ENCODE measurements around the gene TMEM198. TPM values are rescaled to one million over a fixed set of nuclear protein-coding genes. Genes with fewer than 3 reads are reported as not detected.

TMEM198 gene
- total and polyA plus RNA-seq, 4 donors = 0.74 to 1.9 (median 1.5) TPM

- no peak for TF ChIP-seq REST (IDR thresholded peaks at IDR 0.05)
These were observed 10.5 kb downstream of the TMEM198 start (continued) for GRCh38 chr2:219554350-219554749.

GRCh38 chr2:219555956-219556355 is 12.1 kb downstream of the TMEM198 start:
- Histone ChIP-seq H3K27ac (ENCODE audit: low read depth in 1 of 2, low read length in 2 of 2) (no peak overlapping the region), H3K36me3 (ENCODE audit: control insufficient read depth in 4 of 4, insufficient read depth in 3 of 4, low read depth in 1 of 4, low read length in 3 of 4) (no peaks in the 10 kb centered on the region), H3K27me3 (ENCODE audit: control insufficient read depth in 4 of 4, insufficient read depth in 4 of 4, low read length in 3 of 4) (peaks cover 0 to 7% (median 0%) of the 10 kb centered on the region in 4 donors), H3K4me1 (ENCODE audit: control insufficient read depth in 4 of 4, insufficient read depth in 4 of 4, low read length in 3 of 4) (peaks cover 5 to 15% (median 12%) of the 10 kb centered on the region in 4 donors), H3K4me3 (ENCODE audit: low read depth in 1 of 3, low read length in 3 of 3) (no peak overlapping the region), H3K9ac (ENCODE audit: low read depth in 1 of 2, low read length in 2 of 2) (no peak overlapping the region), H3K9me3 (ENCODE audit: control insufficient read depth in 4 of 4, low read length in 3 of 4) (no peaks in the 10 kb centered on the region)
- TF ChIP-seq HNF4A (conservative IDR thresholded peaks at IDR 0.05) = no peak
- no peak for TF ChIP-seq RXRA (IDR thresholded peaks at IDR 0.05)
- TF ChIP-seq MAX (IDR thresholded peaks at IDR 0.05) = no peak
- TF ChIP-seq CTCF (IDR thresholded peaks at IDR 0.05; ENCODE audit: low read depth, low read length, missing input control) = no peak
- no peak for TF ChIP-seq GABPA (IDR thresholded peaks at IDR 0.05 in 1 of 2, conservative IDR thresholded peaks at IDR 0.05 in 1 of 2)
- TF ChIP-seq FOXA1 (IDR thresholded peaks at IDR 0.05) = no peak
- no peak for TF ChIP-seq EGR1 (IDR thresholded peaks at IDR 0.05; ENCODE audit: low read depth in 2 of 2)
- TF ChIP-seq YY1 (IDR thresholded peaks at IDR 0.05) = no peak
- no peak for DNase-seq (ENCODE audit: low spot score)
- 97% methylated on average over 20 of the region's 20 CpGs for WGBS

GRCh38 chr2:219556413-219556812 is 12.6 kb downstream of the TMEM198 start:
- no peak overlapping the region for H3K9ac ChIP-seq (ENCODE audit: low read depth in 1 of 2, low read length in 2 of 2)
- H3K4me1 ChIP-seq (ENCODE audit: control insufficient read depth in 4 of 4, insufficient read depth in 4 of 4, low read length in 3 of 4) = peaks cover 5 to 15% (median 12%) of the 10 kb centered on the region in 4 donors
- no peaks in the 10 kb centered on the region for H3K36me3 ChIP-seq (ENCODE audit: control insufficient read depth in 4 of 4, insufficient read depth in 3 of 4, low read depth in 1 of 4, low read length in 3 of 4)
- no peak for DNase-seq (ENCODE audit: low spot score)
- no peaks in the 10 kb centered on the region for H3K9me3 ChIP-seq (ENCODE audit: control insufficient read depth in 4 of 4, low read length in 3 of 4)
- H3K4me3 ChIP-seq (ENCODE audit: low read depth in 1 of 3, low read length in 3 of 3) = no peak overlapping the region
- 95% methylated on average over 19 of the region's 19 CpGs for WGBS
- H3K27ac ChIP-seq (ENCODE audit: low read depth in 1 of 2, low read length in 2 of 2) = no peak overlapping the region
- H3K27me3 ChIP-seq (ENCODE audit: control insufficient read depth in 4 of 4, insufficient read depth in 4 of 4, low read length in 3 of 4) = peaks cover 0 to 7% (median 0%) of the 10 kb centered on the region in 4 donors
- TF ChIP-seq JUND (IDR thresholded peaks at IDR 0.05) = no peak
- no peak for TF ChIP-seq MAX (IDR thresholded peaks at IDR 0.05)
- TF ChIP-seq HNF4A (conservative IDR thresholded peaks at IDR 0.05) = no peak
- no peak for TF ChIP-seq TAF1 (conservative IDR thresholded peaks at IDR 0.05)
- TF ChIP-seq FOXA1 (IDR thresholded peaks at IDR 0.05) = no peak
- no peak for TF ChIP-seq HNF4G (IDR thresholded peaks at IDR 0.05)
- TF ChIP-seq SP1 (IDR thresholded peaks at IDR 0.05) = no peak
- TF ChIP-seq RXRA (IDR thresholded peaks at IDR 0.05) = no peak
- TF ChIP-seq ZBTB33 (IDR thresholded peaks at IDR 0.05) = no peak
- TF ChIP-seq FOXA2 (IDR thresholded peaks at IDR 0.05) = no peak
- no peak for TF ChIP-seq NR2F2 (IDR thresholded peaks at IDR 0.05)
- TF ChIP-seq CTCF (IDR thresholded peaks at IDR 0.05; ENCODE audit: low read depth, low read length, missing input control) = no peak
- TF ChIP-seq RAD21 (IDR thresholded peaks at IDR 0.05) = no peak
- TF ChIP-seq YY1 (IDR thresholded peaks at IDR 0.05) = no peak
